Testis (tissue), 5 donors: Measurements from ENCODE around the gene LENEP. TPM values are rescaled to one million over a fixed set of nuclear protein-coding genes. Genes with fewer than 3 reads are reported as not detected.

Experiments used
- DNase-seq: peaks from one replicate; pipeline ENCODE4 v3.0.0-alpha.2; 2019
- H3K27ac ChIP-seq, 2 donors: fragments of 200-600 bp; sonication (generic); one replicate each; pipeline ENCODE4 v1.5.1; 2019
- H3K27me3 ChIP-seq: fragments of 200-600 bp; sonication (generic); one replicate; pipeline ENCODE4 v1.5.1; 2019
- H3K36me3 ChIP-seq: fragments of 200-600 bp; sonication (generic); one replicate; pipeline ENCODE4 v1.5.1; 2017; ENCODE audit warnings: low read depth; ENCODE audit errors: missing control alignments
- H3K4me1 ChIP-seq: fragments of 200-600 bp; sonication (generic); one replicate; pipeline ENCODE4 v1.5.1; 2019
- H3K4me3 ChIP-seq, 2 donors: fragments of 200-600 bp; sonication (generic); one replicate each; pipeline ENCODE4 v1.5.1; 2017 to 2019
- H3K9me3 ChIP-seq: fragments of 200-600 bp; sonication (generic); one replicate; pipeline ENCODE4 v1.5.1; 2017
- POLR2A ChIP-seq: fragments of 450-650 bp; IDR thresholded peaks from one replicate; pipeline ENCODE4 v1.6.1; 2017; ENCODE audit warnings: antibody characterized with exemption, mild to moderate bottlenecking, moderate library complexity
- WGBS, 2 donors: methylation state at CpG; one replicate each; pipeline ENCODE4 v1.1.5; 2018; 5-methylcytosine and 5-hydroxymethylcytosine counted together
- intact Hi-C: fragments of 100-400 bp; cut with DNase I; formaldehyde crosslinking; loops from one replicate; pipeline ENCODE4 v1.15.1; 2023; ENCODE audit warnings: low total_unique reads
- long read RNA-seq, 2 donors: transcript quantifications; one replicate each; lab custom pipeline, GENCODE V29; 2026
- polyA plus RNA-seq: library from polyadenylated mRNA; stranded (reverse); fragments of 350-450 nt; fragmentation: Illumina TruSeq; extraction: RNeasy Lipid Tissue Mini Kit (QIAGEN cat#74804); gene quantifications from one replicate; pipeline ENCODE4 v1.2.3, GENCODE V29; 2014; ENCODE audit warnings: low read depth, low replicate concordance; ENCODE audit not compliant: insufficient read depth
- total RNA-seq, 2 donors: library from RNA; depleted of rRNA; stranded (reverse); fragments of >200 nt; gene quantifications; one replicate each; pipeline ENCODE4 v1.2.3, GENCODE V29; 2016
- TF ChIP-seq, protein P1 (sequence below), 3 experiments: fragments of 450-650 bp in 2 of 3; fragments of 200-600 bp in 1 of 3; sonication (generic) in 1 of 3; IDR thresholded peaks; one replicate each; pipeline ENCODE4 v1.5.1; 2016 to 2019; ENCODE audit warnings: antibody characterized with exemption in 3 of 3, mild to moderate bottlenecking in 2 of 3, moderate library complexity in 1 of 3

LENEP gene, protein sequence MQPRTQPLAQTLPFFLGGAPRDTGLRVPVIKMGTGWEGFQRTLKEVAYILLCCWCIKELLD
- total RNA-seq (1 to 10 TPM in 1 of 2 donors, not detected in 1; 1.1 TPM), polyA plus RNA-seq (not detected)
- long read RNA-seq, donor 1, result 0 reads
- long read RNA-seq, donor 2, result 0 reads

- Histone ChIP-seq H3K27me3 (no peaks in the 10 kb centered on the region), H3K27ac (no peak within 1 kb of the TSS), H3K9me3 (no peaks in the 10 kb centered on the region), H3K36me3 (no peaks in the 10 kb centered on the region), H3K4me1 (no peaks in the 10 kb centered on the region), H3K4me3 (no peak within 1 kb of the TSS)
- intact Hi-C loops, result no loop called here
- TF ChIP-seq POLR2A, result no peak
- TF ChIP-seq, protein P1, sequence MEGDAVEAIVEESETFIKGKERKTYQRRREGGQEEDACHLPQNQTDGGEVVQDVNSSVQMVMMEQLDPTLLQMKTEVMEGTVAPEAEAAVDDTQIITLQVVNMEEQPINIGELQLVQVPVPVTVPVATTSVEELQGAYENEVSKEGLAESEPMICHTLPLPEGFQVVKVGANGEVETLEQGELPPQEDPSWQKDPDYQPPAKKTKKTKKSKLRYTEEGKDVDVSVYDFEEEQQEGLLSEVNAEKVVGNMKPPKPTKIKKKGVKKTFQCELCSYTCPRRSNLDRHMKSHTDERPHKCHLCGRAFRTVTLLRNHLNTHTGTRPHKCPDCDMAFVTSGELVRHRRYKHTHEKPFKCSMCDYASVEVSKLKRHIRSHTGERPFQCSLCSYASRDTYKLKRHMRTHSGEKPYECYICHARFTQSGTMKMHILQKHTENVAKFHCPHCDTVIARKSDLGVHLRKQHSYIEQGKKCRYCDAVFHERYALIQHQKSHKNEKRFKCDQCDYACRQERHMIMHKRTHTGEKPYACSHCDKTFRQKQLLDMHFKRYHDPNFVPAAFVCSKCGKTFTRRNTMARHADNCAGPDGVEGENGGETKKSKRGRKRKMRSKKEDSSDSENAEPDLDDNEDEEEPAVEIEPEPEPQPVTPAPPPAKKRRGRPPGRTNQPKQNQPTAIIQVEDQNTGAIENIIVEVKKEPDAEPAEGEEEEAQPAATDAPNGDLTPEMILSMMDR (IDR thresholded peaks at IDR 0.05), result no peak
- WGBS, 2 donors, result 74 to 81% methylated on average over 7 to 8 of the region's 8 CpGs
- no peak for DNase-seq
Measured at GRCh38 chr1:154993572-154994268, at the start of gene LENEP. Gene LENEP, plus strand, starts transcription at chr1:154993586. Its CDS starts 22 bp downstream, at chr1:154993608.

GRCh38 chr1:154943649-154944400 lies 49.6 kb upstream of the LENEP start:
- 54 to 68% methylated on average over 6 of the region's 6 CpGs for WGBS, 2 donors
- H3K4me3 ChIP-seq, result no peak overlapping the region
- peak overlapping the region in 1 of 2 donors; percentile 56 for H3K27ac ChIP-seq
- H3K27me3 ChIP-seq, result no peaks in the 10 kb centered on the region
- no peaks in the 10 kb centered on the region for H3K9me3 ChIP-seq
- H3K36me3 ChIP-seq, result no peaks in the 10 kb centered on the region
- intact Hi-C loops, result no loop called here
- no peak for TF ChIP-seq POLR2A
- TF ChIP-seq, protein P1 (IDR thresholded peaks at IDR 0.05), result peak; percentile 38 to 63 (median 57)
- peak; percentile 52 for DNase-seq
- peaks cover 49% of the 10 kb centered on the region for H3K4me1 ChIP-seq

- DNase-seq, result no peak
- 32 to 47% methylated on average over 8 to 9 of the region's 9 CpGs for WGBS, 2 donors
- H3K36me3 ChIP-seq, result no peaks in the 10 kb centered on the region
Measured at GRCh38 chr1:154944401-154945159, 48.8 kb upstream of the LENEP start.

More at GRCh38 chr1:154944401-154945159, 48.8 kb upstream of the LENEP start:
- H3K4me1 ChIP-seq, result peaks cover 43% of the 10 kb centered on the region
- intact Hi-C loops, result no loop called here
- H3K9me3 ChIP-seq, result no peaks in the 10 kb centered on the region
- H3K27me3 ChIP-seq, result no peaks in the 10 kb centered on the region
- TF ChIP-seq POLR2A, result no peak
- TF ChIP-seq, protein P1 (IDR thresholded peaks at IDR 0.05), result no peak
- no peak overlapping the region for H3K4me3 ChIP-seq
- H3K27ac ChIP-seq, result peak overlapping the region in 1 of 2 donors; percentile 56
